GM12878 (cell line): ENCODE data around the gene JUND. TPM values are rescaled to one million over a fixed set of nuclear protein-coding genes. Genes with fewer than 3 reads are reported as not detected.

Source experiments
- ATAC-seq: fragments of 200-7000 bp; cut with Tn5 transposase; 3 replicates; pipeline ENCODE4 v1.9.1; 2020; ENCODE audit warnings: mild to moderate bottlenecking, moderate library complexity
- BruUV-seq: library from RNA; stranded (reverse); fragments of 400-500 nt; replicated peaks from 2 replicates; lab custom pipeline; 2021; lab: Mats Ljungman, UMichigan
- CTCF ChIA-PET: fragments of 300-600 bp; sonication (Branson Sonifier 250); formaldehyde crosslinking; extraction: SDS; loops from one replicate; lab custom pipeline; 2021; ENCODE audit warnings: inconsistent platforms; lab: Yijun Ruan, JAX
- POLR2A ChIA-PET: fragments of 350-600 bp; formaldehyde crosslinking; extraction: SDS; loops from one replicate; lab custom pipeline; 2021; ENCODE audit warnings: inconsistent platforms; lab: Charles Lee
- RAD21 ChIA-PET: fragments of 300-600 bp; sonication (Branson Sonifier 250); formaldehyde crosslinking; loops from one replicate; lab custom pipeline; 2023; ENCODE audit warnings: antibody characterized with exemption; ENCODE audit not compliant: unreplicated experiment; lab: Charles Lee
- SMC1A ChIA-PET: fragments of 300-600 bp; sonication (Branson Sonifier 250); formaldehyde crosslinking; loops from one replicate; lab custom pipeline; 2023; ENCODE audit not compliant: unreplicated experiment, uncharacterized antibody; lab: Charles Lee
- DNase-seq: peaks from one replicate; pipeline ENCODE4 v3.0.0-alpha.2; 2011; ENCODE audit warnings: low read depth, low spot score
- FAIRE-seq: peaks from 3 replicates; lab custom pipeline; 2011; peaks lifted over from hg19 to GRCh38; lab: Jason Lieb, UNC
- H2AFZ ChIP-seq: 2 replicates; pipeline ENCODE4 v1.6.0; 2011; ENCODE audit warnings: low read depth, low read length, control low read depth; ENCODE audit not compliant: control insufficient read depth
- H3K27ac ChIP-seq: 2 replicates; pipeline ENCODE4 v1.5.1; 2011; ENCODE audit warnings: control low read depth; ENCODE audit not compliant: control insufficient read depth, insufficient read depth
- H3K27me3 ChIP-seq, 2 experiments: replicated peaks in 1 of 2; 2 replicates each; pipeline versions ENCODE4 v1.6.0 to v1.6.1; 2011; ENCODE audit warnings: low read length in 1 of 2; ENCODE audit not compliant: control insufficient read depth in 2 of 2, insufficient read depth in 2 of 2
- H3K36me3 ChIP-seq, 2 experiments: 2 replicates each; pipeline ENCODE4 v1.5.1; 2011; ENCODE audit warnings: low read length in 1 of 2; ENCODE audit not compliant: control insufficient read depth in 2 of 2, insufficient read depth in 2 of 2
- H3K4me1 ChIP-seq: 2 replicates; pipeline ENCODE4 v1.6.1; 2011; ENCODE audit warnings: mild to moderate bottlenecking, low read length, moderate library complexity, mixed read lengths; ENCODE audit not compliant: control insufficient read depth, insufficient read depth
- H3K4me2 ChIP-seq: 2 replicates; pipeline ENCODE4 v1.6.0; 2011; ENCODE audit warnings: control low read depth; ENCODE audit not compliant: control insufficient read depth, insufficient read depth
- H3K4me3 ChIP-seq: fragments of 200-600 bp; sonication (generic); 2 replicates; pipeline ENCODE4 v1.5.1; 2016
- H3K79me2 ChIP-seq: 2 replicates; pipeline ENCODE4 v1.6.0; 2011; ENCODE audit warnings: low read length; ENCODE audit not compliant: control insufficient read depth, insufficient read depth
- H3K9ac ChIP-seq: 2 replicates; pipeline ENCODE4 v1.8.0; 2011; ENCODE audit warnings: low read length, control low read depth, mixed read lengths; ENCODE audit not compliant: control insufficient read depth, insufficient read depth
- H3K9me3 ChIP-seq: replicated peaks from 3 replicates; pipeline ENCODE4 v1.5.1; 2011; ENCODE audit warnings: mild to moderate bottlenecking, low read length; ENCODE audit not compliant: control insufficient read depth, insufficient read depth
- H4K20me1 ChIP-seq: 2 replicates; pipeline ENCODE4 v1.6.0; 2011; ENCODE audit not compliant: control insufficient read depth, insufficient read depth
- CHD2 ChIP-seq: IDR thresholded peaks from 2 replicates; pipeline ENCODE4 v1.6.1; 2011; ENCODE audit warnings: low read depth, low read length, improper control_type of control experiment, borderline replicate concordance
- E2F4 ChIP-seq: IDR thresholded peaks from 2 replicates; pipeline ENCODE4 v1.6.1; 2012; ENCODE audit warnings: low read depth, low read length, improper control_type of control experiment
- EGR1 ChIP-seq, 2 experiments: IDR thresholded peaks; 1 replicate in 1 of 2; 2 replicates in 1 of 2; pipeline ENCODE4 v1.6.1; 2011 to 2012; ENCODE audit warnings: low read depth in 2 of 2, low read length in 2 of 2, borderline replicate concordance in 1 of 2, mild to moderate bottlenecking in 1 of 2, moderate library complexity in 1 of 2
- LARP7 ChIP-seq: fragments of 450-650 bp; IDR thresholded peaks from 2 replicates; pipeline ENCODE4 v1.6.1; 2017; ENCODE audit warnings: mild to moderate bottlenecking
- MEF2B ChIP-seq: fragments of 450-650 bp; IDR thresholded peaks from 2 replicates; pipeline ENCODE4 v1.6.1; 2018; ENCODE audit warnings: mild to moderate bottlenecking, moderate library complexity; ENCODE audit not compliant: partially characterized antibody, poor library complexity, severe bottlenecking
- PML ChIP-seq: IDR thresholded peaks from 2 replicates; pipeline ENCODE4 v1.6.1; 2012; ENCODE audit warnings: low read length, inconsistent platforms
- SUZ12 ChIP-seq: fragments of 200-600 bp; sonication (generic); IDR thresholded peaks from one replicate; pipeline ENCODE4 v1.6.1; 2018; ENCODE audit warnings: antibody characterized with exemption, mild to moderate bottlenecking; ENCODE audit not compliant: unreplicated experiment
- ZNF217 ChIP-seq: fragments of 450-650 bp; IDR thresholded peaks from 2 replicates; pipeline ENCODE4 v1.6.1; 2017; ENCODE audit warnings: antibody characterized with exemption, mild to moderate bottlenecking
- ZNF687 ChIP-seq: fragments of 450-650 bp; IDR thresholded peaks from 2 replicates; pipeline ENCODE4 v1.6.1; 2017; ENCODE audit warnings: mild to moderate bottlenecking, moderate library complexity
- ZZZ3 ChIP-seq: IDR thresholded peaks from 2 replicates; pipeline ENCODE4 v1.6.1; 2011; ENCODE audit warnings: low read depth; ENCODE audit not compliant: control insufficient read depth, insufficient read length
- WGBS: methylation state at CpG from one replicate; pipeline ENCODE4 v1.1.6; 2016; ENCODE audit warnings: low lambda C conversion rate; ENCODE audit not compliant: insufficient replicate concordance, insufficient coverage; ENCODE audit errors: missing lambda C conversion rate; 5-methylcytosine and 5-hydroxymethylcytosine counted together
- in situ Hi-C: fragments of 300-500 bp; cut with MboI; formaldehyde crosslinking; loops from 9 replicates; pipeline ENCODE4 v1.14.3; 2018; ENCODE audit warnings: mixed read lengths
- intact Hi-C: fragments of 100-400 bp; cut with micrococcal nuclease; formaldehyde crosslinking; loops from one replicate; pipeline ENCODE4 v1.14.2; 2022; ENCODE audit not compliant: unreplicated experiment
- polyA plus RNA-seq, 11 experiments: library from polyadenylated mRNA; depleted of rRNA in 4 of 11; unstranded in 6 of 11; stranded (reverse) in 5 of 11; fragments of >200 nt; fragmentation: Nextera tagmentation in 4 of 11; fragmentation: Illumina TruSeq in 1 of 11; extraction: Ambion mirVana in 4 of 11; extraction: Trizol in 1 of 11; gene quantifications; 1 replicate in 1 of 11; 2 replicates in 10 of 11; pipeline versions ENCODE4 v1.2.1 to v1.2.3, GENCODE V29; 2011 to 2016; ENCODE audit warnings: inconsistent platforms in 2 of 11, missing spikeins in 2 of 11, low read depth in 1 of 11
- total RNA-seq, 4 experiments: library from RNA; depleted of rRNA in 3 of 4; stranded (reverse); fragments of >200 nt in 3 of 4; fragmentation: Illumina TruSeq in 1 of 4; extraction: Trizol in 1 of 4; gene quantifications; 2 replicates each; pipeline versions ENCODE4 v1.2.1 to v1.2.3, GENCODE V29; 2013 to 2021
- TF ChIP-seq, protein P1 (sequence below): fragments of 450-650 bp; formaldehyde crosslinking; IDR thresholded peaks from 2 replicates; pipeline ENCODE4 v1.4.0; 2020; ENCODE audit warnings: mild to moderate bottlenecking, moderate library complexity

Gene JUND
- total and polyA plus RNA-seq, 10 of the 15 experiments (the other 5 are each of a cell fraction or from before 2014, with no cell fraction given): 7.4 to 164 (median 18.8) TPM

- TF ChIP-seq SUZ12 (no peak), MEF2B (peak; percentile 39)
- TF ChIP-seq, protein P1, sequence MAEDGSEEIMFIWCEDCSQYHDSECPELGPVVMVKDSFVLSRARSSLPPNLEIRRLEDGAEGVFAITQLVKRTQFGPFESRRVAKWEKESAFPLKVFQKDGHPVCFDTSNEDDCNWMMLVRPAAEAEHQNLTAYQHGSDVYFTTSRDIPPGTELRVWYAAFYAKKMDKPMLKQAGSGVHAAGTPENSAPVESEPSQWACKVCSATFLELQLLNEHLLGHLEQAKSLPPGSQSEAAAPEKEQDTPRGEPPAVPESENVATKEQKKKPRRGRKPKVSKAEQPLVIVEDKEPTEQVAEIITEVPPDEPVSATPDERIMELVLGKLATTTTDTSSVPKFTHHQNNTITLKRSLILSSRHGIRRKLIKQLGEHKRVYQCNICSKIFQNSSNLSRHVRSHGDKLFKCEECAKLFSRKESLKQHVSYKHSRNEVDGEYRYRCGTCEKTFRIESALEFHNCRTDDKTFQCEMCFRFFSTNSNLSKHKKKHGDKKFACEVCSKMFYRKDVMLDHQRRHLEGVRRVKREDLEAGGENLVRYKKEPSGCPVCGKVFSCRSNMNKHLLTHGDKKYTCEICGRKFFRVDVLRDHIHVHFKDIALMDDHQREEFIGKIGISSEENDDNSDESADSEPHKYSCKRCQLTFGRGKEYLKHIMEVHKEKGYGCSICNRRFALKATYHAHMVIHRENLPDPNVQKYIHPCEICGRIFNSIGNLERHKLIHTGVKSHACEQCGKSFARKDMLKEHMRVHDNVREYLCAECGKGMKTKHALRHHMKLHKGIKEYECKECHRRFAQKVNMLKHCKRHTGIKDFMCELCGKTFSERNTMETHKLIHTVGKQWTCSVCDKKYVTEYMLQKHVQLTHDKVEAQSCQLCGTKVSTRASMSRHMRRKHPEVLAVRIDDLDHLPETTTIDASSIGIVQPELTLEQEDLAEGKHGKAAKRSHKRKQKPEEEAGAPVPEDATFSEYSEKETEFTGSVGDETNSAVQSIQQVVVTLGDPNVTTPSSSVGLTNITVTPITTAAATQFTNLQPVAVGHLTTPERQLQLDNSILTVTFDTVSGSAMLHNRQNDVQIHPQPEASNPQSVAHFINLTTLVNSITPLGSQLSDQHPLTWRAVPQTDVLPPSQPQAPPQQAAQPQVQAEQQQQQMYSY (CRISPR knock-in tag): no peak
Observed at GRCh38 chr19:18304458-18305310, 23.3 kb upstream of the JUND start (continued).

GRCh38 chr19:18304208-18304457 lies 22.7 kb upstream of the JUND start:
- peak overlapping the region; percentile 98 for H3K4me2 ChIP-seq
- SMC1A ChIA-PET: interaction anchor here (1.7 to 4.0 kb wide), 7 partner anchors 11 to 110 kb away, joined by 3 to 63 read pairs (median 10); partner anchors contain the start of genes JUND and LSM4
- ATAC-seq: peak; percentile 15
- TF ChIP-seq ZZZ3 (no peak), CHD2 (peak; percentile 40; the same call in 1 of the 2 replicates), ZNF687 (no peak), EGR1 (IDR thresholded peaks at IDR 0.05; ENCODE audit: borderline replicate concordance in 1 of 2, low read depth in 2 of 2, low read length in 2 of 2) (no peak), ZNF217 (no peak), LARP7 (0 out of 2 replicates have a peak, but pooled peaks have one; percentile 24), PML (0 out of 2 replicates have a peak, but pooled peaks have one; percentile 12), E2F4 (no peak)

More at GRCh38 chr19:18304208-18304457, 22.7 kb upstream of the JUND start:
- intact Hi-C loops (loop anchor here (1.0 kb wide), 2 partner anchors 14 to 18 kb away; no protein-coding TSS in a partner anchor), in situ Hi-C loops (no loop called here)
- FAIRE-seq: no peak
- BruUV-seq: no TSS peak
- peaks cover 20% of the 10 kb centered on the region for H3K79me2 ChIP-seq
- peaks cover 3 to 14% of the 10 kb centered on the region in 2 experiments; a peak in 3 of 4 replicates for H3K36me3 ChIP-seq
- H3K4me3 ChIP-seq: peak overlapping the region; percentile 89
- WGBS: 0% methylated on average over 2 of the region's 2 CpGs
- no peaks in the 10 kb centered on the region for H4K20me1 ChIP-seq
- H3K27ac ChIP-seq: peak overlapping the region; percentile 97
- H3K9ac ChIP-seq: peak overlapping the region; percentile 88
- CTCF ChIA-PET: interaction anchor here (1.0 to 5.3 kb wide), 7 partner anchors 11 to 25 kb away, joined by 3 to 122 read pairs (median 9); partner anchors contain the start of genes JUND and LSM4
- no peaks in the 10 kb centered on the region for H3K27me3 ChIP-seq
- POLR2A ChIA-PET: interaction anchor here (0.6 to 5.8 kb wide), 12 partner anchors 8 to 131 kb away, joined by 3 to 196 read pairs (median 10); partner anchors contain the start of genes JUND and LSM4
- H2AFZ ChIP-seq: no peak overlapping the region
- RAD21 ChIA-PET: interaction anchor here (1.0 to 5.0 kb wide), 8 partner anchors 12 to 133 kb away, joined by 3 to 135 read pairs (median 8); partner anchors contain the start of gene JUND
- peaks cover 22% of the 10 kb centered on the region for H3K4me1 ChIP-seq
- DNase-seq: no peak
- H3K9me3 ChIP-seq: no peaks in the 10 kb centered on the region
